Ectodermal cell (in vitro differentiated cells): ENCODE data around the gene SLC41A1.
A peak's percentile ranks its signal among the peaks of the same experiment; 100 is the strongest.

Experiments
- H3K27ac ChIP-seq: 2 replicates; pipeline ENCODE4 v1.7.0; 2013; ENCODE audit warnings: mild to moderate bottlenecking, low read depth, low read length; ENCODE audit not compliant: insufficient read depth, poor library complexity, severe bottlenecking
- H3K27me3 ChIP-seq: 2 replicates; pipeline ENCODE4 v1.7.0; 2013; ENCODE audit warnings: mild to moderate bottlenecking, low read length; ENCODE audit not compliant: insufficient read depth, control insufficient read depth, poor library complexity, severe bottlenecking
- H3K36me3 ChIP-seq: one replicate; pipeline ENCODE4 v1.7.0; 2013; ENCODE audit warnings: low read length; ENCODE audit not compliant: control insufficient read depth, insufficient read depth
- H3K4me1 ChIP-seq: one replicate; pipeline ENCODE4 v1.7.0; 2013; ENCODE audit warnings: low read length; ENCODE audit not compliant: control insufficient read depth, insufficient read depth
- H3K4me3 ChIP-seq: 2 replicates; pipeline ENCODE4 v1.7.0; 2013; ENCODE audit warnings: low read depth, low read length, control low read depth; ENCODE audit not compliant: insufficient read depth
- H3K9me3 ChIP-seq: 2 replicates; pipeline ENCODE4 v1.7.0; 2013; ENCODE audit warnings: mild to moderate bottlenecking, low read length, moderate library complexity; ENCODE audit not compliant: control insufficient read depth
- WGBS, 2 experiments: methylation state at CpG; one replicate each; pipeline ENCODE4 v1.1.7; 2013; ENCODE audit warnings: missing lambda C conversion rate in 2 of 2; 5-methylcytosine and 5-hydroxymethylcytosine counted together

The SLC41A1 gene

GRCh38 chr1:205760606-205761005 is 52.4 kb downstream of the SLC41A1 start:
- H3K9me3 ChIP-seq: no peaks in the 10 kb centered on the region
- H3K27me3 ChIP-seq: no peaks in the 10 kb centered on the region
- 88 to 100% methylated on average over 1 to 2 of the region's 3 CpGs for WGBS, 2 experiments
- H3K36me3 ChIP-seq: no peaks in the 10 kb centered on the region
- no peak overlapping the region for H3K27ac ChIP-seq
- no peaks in the 10 kb centered on the region for H3K4me1 ChIP-seq
- no peak overlapping the region for H3K4me3 ChIP-seq

GRCh38 chr1:205756552-205756951 is 56.4 kb downstream of the SLC41A1 start:
- Histone ChIP-seq H3K27ac (no peak overlapping the region), H3K9me3 (no peaks in the 10 kb centered on the region), H3K27me3 (no peaks in the 10 kb centered on the region), H3K36me3 (no peaks in the 10 kb centered on the region), H3K4me3 (no peak overlapping the region), H3K4me1 (no peaks in the 10 kb centered on the region)
- WGBS, 2 experiments: 79 to 89% methylated on average over 2 to 3 of the region's 3 CpGs

- Histone ChIP-seq H3K27me3 (no peaks in the 10 kb centered on the region), H3K9me3 (no peaks in the 10 kb centered on the region), H3K27ac (no peak overlapping the region), H3K4me1 (no peaks in the 10 kb centered on the region), H3K36me3 (no peaks in the 10 kb centered on the region), H3K4me3 (no peak overlapping the region)
- 71% methylated on average over 5 of the region's 5 CpGs for WGBS, 2 experiments
Observed at GRCh38 chr1:205754857-205755256, 58.1 kb downstream of the SLC41A1 start.

- no peaks in the 10 kb centered on the region for H3K27me3 ChIP-seq
- H3K36me3 ChIP-seq: no peaks in the 10 kb centered on the region
- no peaks in the 10 kb centered on the region for H3K9me3 ChIP-seq
- WGBS, 2 experiments: 83 to 84% methylated on average over 13 of the region's 13 CpGs
- no peak overlapping the region for H3K4me3 ChIP-seq
- peaks cover 8% of the 10 kb centered on the region for H3K4me1 ChIP-seq
- no peak overlapping the region for H3K27ac ChIP-seq
Observed at GRCh38 chr1:205751036-205751651, 61.9 kb downstream of the SLC41A1 start.

GRCh38 chr1:205750138-205751035 is 62.6 kb downstream of the SLC41A1 start, which contains the start of gene NUCKS1:
TSS of gene NUCKS1 (minus strand) at chr1:205750182. CDS start at chr1:205749973, 209 bp downstream.
- Histone ChIP-seq H3K4me3 (peak within 1 kb of the TSS; percentile 97), H3K4me1 (peaks cover 9% of the 10 kb centered on the region), H3K9me3 (no peaks in the 10 kb centered on the region), H3K27ac (peak within 1 kb of the TSS; percentile 87), H3K27me3 (no peaks in the 10 kb centered on the region), H3K36me3 (no peaks in the 10 kb centered on the region)
- 1% methylated on average over 27 of the region's 27 CpGs for WGBS, 2 experiments

DNA sequence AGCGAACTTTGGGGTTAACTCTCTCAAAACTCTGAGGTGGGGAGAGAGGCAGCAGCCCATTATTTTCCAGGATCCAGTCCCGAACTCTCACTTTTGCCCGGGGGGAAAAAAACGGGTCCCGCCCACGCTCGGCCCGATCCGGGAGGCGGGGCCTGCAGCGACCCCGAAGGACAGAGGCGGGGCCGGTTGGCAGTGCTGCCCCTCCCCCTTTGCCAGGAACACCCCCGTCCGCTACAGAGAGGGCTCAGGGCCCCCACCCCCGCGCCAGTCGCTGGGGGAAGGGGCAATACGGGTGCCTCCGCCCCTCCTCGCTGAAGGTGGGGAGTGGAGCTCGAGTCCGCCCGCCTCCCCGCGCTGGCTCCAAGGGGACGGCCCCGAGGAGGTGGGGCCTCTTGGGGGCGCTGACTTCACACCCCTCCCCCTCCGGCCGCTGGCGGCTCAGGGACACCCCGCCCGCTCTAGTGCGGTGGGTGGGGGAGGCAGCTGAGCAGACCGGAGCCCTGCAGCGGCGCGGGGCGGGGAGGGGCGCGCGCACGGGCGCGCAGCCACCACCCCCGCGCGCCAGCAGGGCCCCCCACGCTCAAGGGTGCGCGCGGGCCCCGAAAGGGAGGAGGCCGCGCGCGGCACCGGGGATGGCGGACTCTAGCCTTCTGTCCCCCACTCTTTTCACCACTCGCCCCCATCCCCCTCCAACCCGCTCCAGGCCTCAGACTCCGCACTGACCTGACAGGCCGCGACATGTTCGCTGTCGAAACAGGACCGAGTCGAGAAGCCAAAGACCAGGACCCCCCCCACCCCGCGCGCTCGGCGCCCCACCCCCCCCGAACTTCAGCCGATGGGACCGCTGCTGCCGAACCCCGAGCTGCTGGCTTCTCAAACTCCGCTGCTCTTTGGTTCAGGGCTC is 63.5 kb downstream of the SLC41A1 start:
- Histone ChIP-seq H3K4me1 (peaks cover 13% of the 10 kb centered on the region), H3K9me3 (no peaks in the 10 kb centered on the region), H3K4me3 (peak overlapping the region; percentile 97), H3K27ac (peak overlapping the region; percentile 83), H3K36me3 (no peaks in the 10 kb centered on the region), H3K27me3 (no peaks in the 10 kb centered on the region)
- 0% methylated on average over 76 to 81 of the region's 81 CpGs for WGBS, 2 experiments

- Histone ChIP-seq H3K27me3 (no peaks in the 10 kb centered on the region), H3K4me1 (peaks cover 17% of the 10 kb centered on the region), H3K36me3 (no peaks in the 10 kb centered on the region), H3K27ac (peak overlapping the region; percentile 70), H3K9me3 (no peaks in the 10 kb centered on the region), H3K4me3 (peak overlapping the region; percentile 97)
- 4 to 5% methylated on average over 25 of the region's 25 CpGs for WGBS, 2 experiments
Observed at GRCh38 chr1:205748403-205749233, 64.4 kb downstream of the SLC41A1 start.

- 85 to 90% methylated on average over 5 of the region's 5 CpGs for WGBS, 2 experiments
- H3K36me3 ChIP-seq: peaks cover 4% of the 10 kb centered on the region
- H3K4me1 ChIP-seq: peaks cover 17% of the 10 kb centered on the region
- H3K27me3 ChIP-seq: no peaks in the 10 kb centered on the region
- peak overlapping the region; percentile 10 for H3K4me3 ChIP-seq
- H3K27ac ChIP-seq: no peak overlapping the region
- no peaks in the 10 kb centered on the region for H3K9me3 ChIP-seq
Observed at GRCh38 chr1:205746757-205747412, 66.1 kb downstream of the SLC41A1 start.

DNA sequence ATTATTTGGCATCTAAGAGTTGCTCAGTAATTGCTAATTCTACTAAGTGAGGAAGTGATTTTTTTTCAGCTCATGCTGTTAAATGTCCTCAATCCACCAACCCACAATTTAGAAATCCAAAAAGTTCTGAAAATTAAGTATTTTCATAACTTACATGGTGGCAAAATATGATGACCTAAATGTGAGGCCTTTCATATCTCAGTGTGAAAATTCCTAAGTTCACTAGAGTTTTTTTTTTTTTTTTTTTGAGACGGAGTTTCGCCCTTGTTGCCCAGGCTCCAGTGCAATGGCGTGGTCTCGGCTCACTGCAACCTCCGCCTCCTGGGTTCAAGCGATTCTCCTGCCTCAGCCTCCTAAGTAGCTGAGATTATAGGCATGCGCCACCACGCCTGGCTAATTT is 68.6 kb downstream of the SLC41A1 start:
- H3K27ac ChIP-seq: no peak overlapping the region
- H3K27me3 ChIP-seq: no peaks in the 10 kb centered on the region
- H3K4me1 ChIP-seq: peaks cover 17% of the 10 kb centered on the region
- H3K36me3 ChIP-seq: peaks cover 11% of the 10 kb centered on the region
- H3K9me3 ChIP-seq: no peaks in the 10 kb centered on the region
- no peak overlapping the region for H3K4me3 ChIP-seq
- 86 to 91% methylated on average over 7 to 8 of the region's 8 CpGs for WGBS, 2 experiments
